KOPT-K1 (cell line): ENCODE measurements around the gene GSTA2.
"Not testable (repeated sequence)": the region's sequence is repeated elsewhere in the genome, so short reads cannot be mapped to it uniquely, and the experiment has no call there.

Source experiments
- H3K27ac ChIP-seq: fragments of 200-600 bp; sonication (generic); 2 replicates; pipeline ENCODE4 v1.5.1; 2016; ENCODE audit warnings: antibody characterized with exemption, mild to moderate bottlenecking, low read depth, low read length; ENCODE audit not compliant: poor library complexity, severe bottlenecking
- H3K36me3 ChIP-seq: fragments of 200-600 bp; sonication (generic); 2 replicates; pipeline ENCODE4 v1.5.1; 2017; ENCODE audit warnings: antibody characterized with exemption, mild to moderate bottlenecking, low read length, moderate library complexity; ENCODE audit not compliant: insufficient read depth
- H3K9me3 ChIP-seq: fragments of 200-600 bp; sonication (generic); 2 replicates; pipeline ENCODE4 v1.5.1; 2017; ENCODE audit warnings: antibody characterized with exemption, low read length, mild to moderate bottlenecking; ENCODE audit not compliant: insufficient read depth, poor library complexity, severe bottlenecking

GSTA2 gene

DNA sequence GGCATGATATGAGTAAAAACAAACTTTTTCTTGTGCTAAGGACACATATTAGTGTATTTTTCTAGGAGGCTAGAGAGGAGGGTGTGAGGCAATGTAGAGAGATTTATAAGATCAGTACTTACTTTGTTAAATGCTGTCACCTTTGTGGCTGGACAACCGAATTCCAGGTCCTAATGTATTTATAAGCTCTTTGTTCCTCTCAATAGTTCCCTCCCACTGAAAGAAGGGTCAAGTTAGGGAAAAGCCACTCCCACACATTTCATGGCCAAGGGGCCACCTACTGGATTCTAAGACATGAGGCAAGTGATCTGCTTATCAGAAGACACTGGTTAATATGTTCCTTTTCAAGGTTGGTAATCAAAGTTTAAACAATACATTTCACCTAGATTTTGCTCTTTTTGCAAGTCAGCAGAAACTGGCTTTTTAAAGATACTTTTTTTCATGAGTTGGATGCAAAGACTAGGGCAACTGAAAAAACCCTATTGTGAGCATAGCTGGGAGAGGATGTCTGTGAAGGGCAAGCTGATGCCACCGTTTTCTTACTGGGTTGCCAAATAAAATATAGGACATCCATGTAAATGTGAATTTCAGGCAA, at the start of gene GSTA2:
Gene GSTA2 (minus strand): TSS at position 154 of the 595 bp plus-strand sequence. CDS start 5,528 bp downstream, outside the sequence.
- H3K27ac ChIP-seq, H3K9me3 ChIP-seq, H3K36me3 ChIP-seq: not testable (repeated sequence)

DNA sequence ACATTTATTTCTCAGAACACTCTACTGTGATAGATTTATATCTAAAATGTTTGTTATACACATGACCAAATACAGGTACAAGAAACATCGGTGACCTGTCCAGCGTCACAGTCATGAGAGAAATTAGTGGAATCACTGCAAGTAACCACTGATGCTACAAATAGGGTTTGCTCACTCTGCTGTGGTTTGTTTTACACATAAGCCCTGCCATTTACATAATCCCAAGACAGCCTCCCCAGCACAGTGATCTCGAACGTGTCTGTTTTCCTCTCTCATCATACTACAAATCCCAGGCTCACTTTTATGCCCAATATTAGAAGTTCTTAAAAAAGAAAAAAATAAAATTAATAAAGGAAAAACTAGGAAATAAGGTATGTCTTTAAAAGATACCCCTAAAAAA, 46.5 kb upstream of the GSTA2 start:
- not testable (repeated sequence) for H3K27ac ChIP-seq, H3K36me3 ChIP-seq, H3K9me3 ChIP-seq

DNA sequence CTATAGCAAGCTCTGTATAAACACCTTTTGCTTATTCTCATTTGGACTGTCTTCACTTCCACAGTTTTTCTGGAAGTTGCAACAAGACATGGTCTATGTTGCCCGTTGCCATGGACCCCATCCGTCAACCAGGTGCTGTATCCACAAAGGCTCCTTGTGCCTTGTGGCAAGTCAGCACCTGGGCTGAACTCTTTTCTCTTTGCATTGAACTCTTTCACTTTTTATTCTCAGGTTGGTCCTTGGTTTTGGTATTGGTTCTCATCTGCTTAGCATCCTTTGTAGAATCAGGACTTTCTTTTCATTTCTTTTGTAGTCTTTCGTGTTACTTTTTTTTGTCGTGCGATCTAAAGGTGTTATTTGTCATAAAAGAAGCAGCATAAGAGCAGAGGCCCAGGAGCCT, 45.4 kb upstream of the GSTA2 start:
- Histone ChIP-seq H3K9me3 (no peaks in the 10 kb centered on the region), H3K36me3 (no peaks in the 10 kb centered on the region), H3K27ac (no peak overlapping the region)

DNA sequence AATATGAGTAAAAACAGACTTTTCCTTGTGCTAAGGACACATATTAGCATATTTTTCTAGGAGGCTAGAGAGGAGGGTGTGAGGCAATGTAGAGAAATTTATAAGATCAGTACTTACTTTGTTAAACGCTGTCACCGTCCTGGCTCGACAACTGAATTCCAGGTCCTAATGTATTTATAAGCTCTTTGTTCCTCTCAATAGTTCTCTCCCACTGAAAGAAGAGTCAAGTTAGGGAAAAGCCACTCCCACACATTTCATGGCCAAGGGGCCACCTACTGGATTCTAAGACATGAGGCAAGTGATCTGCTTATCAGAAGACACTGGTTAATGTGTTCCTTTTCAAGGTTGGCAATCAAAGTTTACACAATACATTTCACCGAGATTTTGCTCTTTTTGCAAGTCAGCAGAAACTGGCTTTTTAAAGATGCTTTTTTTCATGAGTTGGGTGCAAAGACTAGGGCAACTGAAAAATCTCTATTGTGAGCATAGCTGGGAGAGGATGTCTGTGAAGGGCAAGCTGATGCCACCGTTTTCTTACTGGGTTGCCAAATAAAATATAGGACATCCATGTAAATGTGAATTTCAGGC, 40.5 kb upstream of the GSTA2 start, which contains the start of gene GSTA1:
Gene GSTA1 (minus strand): TSS at position 149 of the 588 bp plus-strand sequence. CDS start 4,549 bp downstream, outside the sequence.
- not testable (repeated sequence) for H3K36me3 ChIP-seq, H3K9me3 ChIP-seq, H3K27ac ChIP-seq

DNA sequence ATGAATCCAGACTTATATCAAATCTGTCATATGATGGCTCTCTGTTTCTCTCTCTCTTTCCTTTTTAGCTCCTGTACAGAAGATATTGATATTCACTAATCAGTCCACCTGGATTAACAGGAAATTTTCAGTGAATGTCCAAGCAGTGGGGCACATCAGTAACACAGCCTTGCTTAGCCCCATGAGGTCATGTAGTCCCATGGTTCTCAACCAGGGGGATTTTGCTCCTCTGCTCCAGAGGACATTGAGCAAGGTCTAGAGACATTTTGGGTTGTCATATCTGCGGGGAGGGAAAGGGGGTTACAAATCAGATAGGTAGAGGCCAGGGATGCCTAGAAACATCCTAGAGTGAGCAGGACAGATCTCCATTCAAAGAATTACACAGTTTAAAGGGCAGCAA, 39.5 kb upstream of the GSTA2 start:
- Histone ChIP-seq H3K27ac (no peak overlapping the region), H3K9me3 (no peaks in the 10 kb centered on the region), H3K36me3 (no peaks in the 10 kb centered on the region)

DNA sequence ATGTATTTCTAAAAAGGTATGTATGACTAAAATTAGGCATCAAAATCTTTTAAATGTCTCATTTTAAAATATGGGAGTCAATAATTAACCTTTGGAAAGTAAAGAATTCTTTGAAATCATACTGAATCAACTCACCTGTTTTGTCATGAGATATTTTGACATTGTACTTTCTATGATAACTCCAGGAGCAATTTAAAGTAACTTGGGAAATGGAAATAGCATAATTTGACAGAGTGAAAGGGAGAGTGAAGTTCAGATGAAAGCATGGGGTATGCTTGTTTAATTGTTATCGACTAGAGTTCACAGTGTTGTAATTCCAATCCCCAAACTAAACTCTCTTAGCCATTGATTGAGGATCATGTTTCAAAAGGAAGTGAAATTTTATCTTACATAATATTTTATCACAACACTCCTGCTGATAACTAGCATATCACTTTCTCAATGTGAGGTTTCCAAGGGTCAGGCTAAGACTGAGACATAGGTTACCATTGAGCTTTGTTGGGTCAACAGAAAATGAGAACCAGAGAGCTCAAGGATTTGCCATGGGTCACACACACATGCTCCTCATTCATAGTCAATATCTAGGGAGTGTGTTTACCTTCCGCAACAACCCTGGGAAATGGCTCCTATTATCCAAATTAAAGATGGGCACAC, 38.0 kb upstream of the GSTA2 start:
- H3K9me3 ChIP-seq, result no peaks in the 10 kb centered on the region
- H3K27ac ChIP-seq, result no peak overlapping the region
- no peaks in the 10 kb centered on the region for H3K36me3 ChIP-seq

DNA sequence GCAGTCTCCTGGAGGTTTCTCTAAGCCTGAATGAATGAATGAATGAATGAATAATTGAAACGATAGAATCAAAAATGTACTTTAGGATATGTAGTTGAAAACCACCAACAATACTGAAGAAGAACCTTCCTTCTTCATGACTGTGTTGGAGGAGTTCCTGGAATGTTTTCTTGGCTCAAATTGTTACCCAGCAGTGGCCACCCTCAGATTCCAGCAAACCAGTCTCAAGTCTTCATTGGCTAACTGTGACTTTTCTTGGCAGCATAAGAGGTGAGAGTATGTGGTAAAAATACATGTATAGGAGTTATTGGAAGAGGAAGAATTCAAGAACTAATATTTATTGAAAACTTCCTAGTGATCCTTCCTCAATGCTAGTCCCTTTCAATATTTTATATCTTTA, 36.0 kb upstream of the GSTA2 start:
- not testable (repeated sequence) for H3K36me3 ChIP-seq, H3K27ac ChIP-seq, H3K9me3 ChIP-seq

DNA sequence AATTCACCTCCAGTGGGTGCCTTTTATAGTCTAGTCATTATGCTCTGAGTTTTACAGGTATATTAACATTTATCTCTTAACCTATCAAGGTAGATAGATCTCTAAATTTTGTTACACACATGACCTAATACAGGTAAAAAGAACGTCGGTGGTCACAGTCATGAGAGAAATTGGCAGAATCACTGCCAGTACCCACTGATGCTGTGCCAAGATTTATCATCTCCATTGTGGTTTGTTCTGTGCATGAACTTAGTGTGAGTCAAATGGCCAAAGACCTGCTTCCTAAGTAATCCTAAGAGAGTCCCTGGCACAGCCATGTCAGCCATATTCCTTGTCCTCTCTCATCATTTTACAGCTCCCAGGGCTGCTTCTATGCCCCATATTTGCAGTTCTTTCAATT, 31.1 kb upstream of the GSTA2 start:
- H3K36me3 ChIP-seq, H3K9me3 ChIP-seq, H3K27ac ChIP-seq: not testable (repeated sequence)

DNA sequence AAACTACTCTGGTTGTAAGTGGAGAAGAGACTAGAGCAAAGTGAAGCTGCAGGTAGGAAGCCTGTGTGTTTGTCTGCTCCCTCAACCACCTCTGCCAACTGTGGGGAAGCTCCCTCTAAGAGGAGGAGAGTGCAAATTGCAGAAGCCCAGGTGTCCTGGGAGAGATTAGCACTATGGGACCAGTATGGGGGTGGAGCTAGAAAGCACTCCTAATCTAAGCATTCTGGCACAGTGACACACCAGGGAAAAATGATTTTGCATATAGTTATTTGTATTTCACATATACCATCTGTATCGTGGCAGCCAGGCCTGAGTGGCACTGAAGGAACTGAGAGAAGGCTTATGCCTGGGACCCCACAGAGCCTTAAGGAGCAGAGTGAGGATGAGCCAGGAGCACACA, 27.6 kb upstream of the GSTA2 start:
- Histone ChIP-seq H3K36me3 (no peaks in the 10 kb centered on the region), H3K27ac (no peak overlapping the region), H3K9me3 (peaks cover 14% of the 10 kb centered on the region)

DNA sequence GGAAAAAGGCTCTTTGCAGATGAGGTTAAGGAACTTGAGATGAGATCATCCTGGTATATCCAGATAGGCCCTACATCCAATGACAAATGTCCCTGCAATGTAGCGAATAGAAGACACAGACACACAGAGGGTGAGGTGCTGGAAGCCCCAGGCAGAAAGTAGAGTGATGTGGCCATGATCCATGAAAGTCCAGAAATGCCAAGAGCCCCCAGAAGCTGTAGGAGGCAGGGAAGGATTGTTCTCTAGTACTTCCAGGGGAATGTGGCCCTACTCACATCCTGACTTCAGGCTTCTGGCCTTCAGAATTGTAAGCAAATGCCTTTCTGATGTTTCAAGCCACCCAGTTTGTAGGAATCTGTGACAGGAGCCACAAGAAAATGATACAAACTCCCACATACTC, 26.4 kb upstream of the GSTA2 start:
- peaks cover 14% of the 10 kb centered on the region for H3K9me3 ChIP-seq
- H3K36me3 ChIP-seq, H3K27ac ChIP-seq: not testable (repeated sequence)

DNA sequence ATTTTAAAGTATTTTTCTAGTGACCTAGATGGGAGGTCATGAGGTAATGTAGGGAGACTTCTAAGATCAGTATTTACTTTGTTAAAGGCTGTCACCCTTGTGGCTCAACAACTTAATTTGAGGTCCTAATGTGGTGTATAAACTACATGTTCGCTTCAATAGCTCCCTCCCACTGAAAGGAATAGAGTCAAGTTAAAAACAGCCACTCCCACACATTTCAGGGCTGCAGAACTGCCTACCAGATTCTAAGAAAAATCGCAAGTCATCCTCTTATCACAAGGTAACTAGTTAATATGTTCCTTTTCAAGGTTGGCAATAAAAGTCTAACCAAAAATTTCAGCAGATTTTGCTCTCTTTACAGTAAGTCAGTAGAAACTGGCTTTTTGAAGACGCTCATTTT, 25.2 kb upstream of the GSTA2 start:
- Histone ChIP-seq H3K36me3 (no peaks in the 10 kb centered on the region), H3K9me3 (peaks cover 14% of the 10 kb centered on the region), H3K27ac (no peak overlapping the region)

DNA sequence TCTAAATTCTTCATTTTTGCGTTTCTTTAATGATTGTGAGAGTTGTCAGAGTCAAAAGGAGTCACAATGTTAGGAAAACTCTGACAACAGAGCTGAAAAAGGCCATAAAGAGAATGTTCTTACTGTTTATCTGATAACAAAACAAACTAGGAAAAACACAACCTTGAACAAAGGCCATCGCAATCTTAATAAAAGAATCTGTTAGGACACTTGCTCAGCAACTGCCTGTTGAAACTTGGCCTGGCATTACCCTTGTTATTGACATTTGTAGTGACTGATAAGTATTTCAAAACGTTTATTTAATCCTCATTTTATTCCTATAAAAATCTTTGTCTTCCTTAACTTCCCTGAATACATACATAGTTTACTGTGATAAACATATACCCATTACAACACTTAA, 24.6 kb upstream of the GSTA2 start:
- no peak overlapping the region for H3K27ac ChIP-seq
- no peaks in the 10 kb centered on the region for H3K36me3 ChIP-seq

DNA sequence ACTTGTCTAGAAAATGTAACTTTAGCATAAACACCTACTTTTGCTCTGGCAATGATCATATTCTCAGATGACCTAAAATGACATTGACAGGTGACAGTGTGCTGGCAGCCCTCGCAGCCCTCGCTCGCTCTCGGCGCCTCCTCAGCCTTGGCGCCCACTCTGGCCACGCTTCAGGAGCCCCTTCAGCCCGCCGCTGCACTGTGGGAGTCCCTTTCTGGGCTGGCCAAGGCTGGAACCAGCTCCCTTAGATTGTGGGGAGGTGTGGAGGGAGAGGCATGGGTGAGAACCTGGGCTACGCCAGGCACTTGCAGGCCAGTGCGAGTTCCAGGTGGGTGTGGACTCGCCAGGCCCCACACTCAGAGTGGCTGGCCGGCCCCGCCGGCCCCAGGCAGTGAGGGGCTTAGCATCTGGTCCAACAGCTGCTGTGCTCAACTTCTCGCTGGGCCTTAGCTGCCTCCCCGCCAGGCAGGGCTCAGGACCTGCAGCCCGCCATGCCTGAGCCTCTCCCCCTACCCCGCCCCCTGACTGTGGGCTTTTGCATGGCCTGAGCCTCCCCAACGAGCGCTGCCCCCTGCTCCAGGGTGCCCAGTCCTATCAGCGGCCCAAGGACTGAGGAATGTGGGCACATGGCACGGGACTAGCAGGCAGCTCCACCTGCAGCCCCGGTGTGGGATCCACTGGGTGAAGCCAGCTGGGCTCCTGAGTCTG, 23.1 kb upstream of the GSTA2 start:
- Histone ChIP-seq H3K36me3 (no peaks in the 10 kb centered on the region), H3K9me3 (peaks cover 5% of the 10 kb centered on the region), H3K27ac (no peak overlapping the region)

More for the DNA sequence above, 24.6 kb upstream of the GSTA2 start:
- peaks cover 14% of the 10 kb centered on the region for H3K9me3 ChIP-seq

DNA sequence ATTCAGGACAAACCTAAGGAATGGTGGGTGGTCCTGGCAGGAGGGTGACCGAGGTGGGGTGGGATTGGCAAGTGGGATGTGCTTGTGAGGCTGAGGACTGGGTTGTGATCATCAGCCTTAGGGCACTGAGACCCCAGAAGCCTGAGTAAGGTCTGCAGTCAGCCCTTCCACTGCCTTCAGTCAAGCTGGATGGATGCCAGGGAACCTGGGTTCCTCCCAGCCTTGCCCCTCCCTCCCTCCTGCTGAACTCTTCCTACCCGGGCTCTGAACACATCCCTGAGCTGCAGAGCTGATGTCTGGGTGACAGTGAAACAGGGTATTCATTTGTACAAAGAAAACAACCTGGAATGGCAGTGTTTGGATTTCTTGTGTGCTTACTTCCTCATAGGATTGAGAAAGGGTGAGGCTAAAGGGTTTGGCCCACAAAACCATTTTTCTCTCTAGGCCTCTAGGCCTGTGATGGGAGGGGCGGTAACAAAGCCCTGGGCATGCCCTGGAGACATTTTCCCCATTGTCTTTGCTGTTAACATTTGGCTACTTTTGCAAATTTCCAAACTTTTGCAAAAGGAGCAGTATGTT, 19.5 kb upstream of the GSTA2 start:
- not testable (repeated sequence) for H3K27ac ChIP-seq, H3K9me3 ChIP-seq, H3K36me3 ChIP-seq

DNA sequence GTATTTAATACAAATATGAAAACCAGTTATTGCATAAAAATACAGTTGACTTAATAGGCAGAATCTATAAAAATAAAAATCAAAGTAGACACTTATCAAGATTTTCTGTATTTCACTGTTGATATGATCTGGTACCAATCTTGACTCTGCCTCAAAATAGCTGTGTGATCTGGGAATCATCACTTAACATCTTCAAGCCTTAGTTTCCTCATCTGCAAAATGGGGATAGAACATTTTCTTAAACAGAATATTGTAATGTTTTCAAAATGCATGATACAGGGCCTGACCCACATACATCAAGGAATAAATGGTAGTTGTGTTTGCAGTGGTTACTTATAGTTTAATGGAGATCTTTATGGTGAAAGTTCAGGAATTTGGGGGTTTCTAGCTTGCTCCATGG, 18.9 kb upstream of the GSTA2 start:
- not testable (repeated sequence) for H3K27ac ChIP-seq, H3K36me3 ChIP-seq, H3K9me3 ChIP-seq
